Measurements from ENCODE around the gene EEF1AKMT1.
"Not testable (repeated sequence)": the region's sequence is repeated elsewhere in the genome, so short reads cannot be mapped to it uniquely, and the experiment has no call there.

The EEF1AKMT1 gene

DNA sequence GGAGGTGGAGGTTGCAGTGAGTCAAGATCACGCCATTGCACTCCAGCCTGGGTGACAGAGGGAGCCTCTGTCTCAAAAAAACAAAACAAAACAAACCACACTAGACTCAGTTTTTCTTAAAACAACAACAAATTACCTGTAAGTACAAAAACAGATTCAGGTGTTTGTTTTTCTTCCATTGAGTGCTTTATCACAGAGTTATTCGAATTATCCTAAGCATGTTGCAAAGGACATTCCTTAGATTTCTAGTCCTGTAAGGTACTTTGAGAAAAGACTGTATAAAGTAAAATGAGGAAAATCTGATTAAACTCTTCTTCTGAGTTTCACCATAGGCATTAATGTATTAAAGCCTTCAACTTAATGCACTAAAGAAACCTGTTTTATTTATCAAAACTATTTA is 2.2 kb upstream of the EEF1AKMT1 start:
- DNase-seq: no peak

- DNase-seq: no peak
These were observed 985 bp upstream of the EEF1AKMT1 start for GRCh38 chr13:20774746-20775145.

DNA sequence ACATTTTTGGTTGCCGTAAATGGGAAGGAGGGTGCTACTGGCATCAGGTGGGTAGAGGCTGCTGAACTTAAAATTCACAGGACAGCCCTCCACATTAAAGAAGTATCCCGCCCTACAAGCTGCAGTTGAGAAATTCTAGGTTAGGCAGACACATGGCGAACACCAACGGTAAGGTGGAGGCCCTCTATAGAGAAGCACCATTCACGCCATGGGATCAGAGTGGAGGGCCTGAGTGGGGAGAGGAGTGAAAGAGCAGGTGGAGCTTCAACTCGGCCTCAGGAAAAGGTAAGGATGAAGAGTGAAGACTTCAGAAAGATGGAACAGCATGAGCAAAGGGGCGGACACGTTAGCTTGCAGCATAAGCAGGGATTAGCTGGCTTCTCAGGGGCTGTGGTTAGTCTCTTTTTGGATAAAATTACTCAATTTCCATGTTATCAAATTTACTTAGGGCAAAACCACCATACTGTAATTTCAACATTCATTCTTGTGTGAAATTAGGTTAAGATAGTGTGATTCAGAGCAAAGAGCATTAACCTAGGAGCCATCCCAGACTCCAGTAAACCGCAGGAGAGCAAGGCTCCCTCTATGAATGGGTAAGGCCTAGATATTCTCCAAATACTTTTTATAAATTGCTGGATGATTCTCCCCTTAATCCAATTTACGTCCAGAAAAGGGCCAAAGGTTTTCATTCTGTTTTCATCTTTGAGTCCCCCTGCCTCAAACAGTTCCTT is 1.2 kb downstream of the EEF1AKMT1 start:
- peak; percentile 2 for DNase-seq

- no peak for DNase-seq
These were observed 3.9 kb downstream of the EEF1AKMT1 start for GRCh38 chr13:20769834-20770233.

DNA sequence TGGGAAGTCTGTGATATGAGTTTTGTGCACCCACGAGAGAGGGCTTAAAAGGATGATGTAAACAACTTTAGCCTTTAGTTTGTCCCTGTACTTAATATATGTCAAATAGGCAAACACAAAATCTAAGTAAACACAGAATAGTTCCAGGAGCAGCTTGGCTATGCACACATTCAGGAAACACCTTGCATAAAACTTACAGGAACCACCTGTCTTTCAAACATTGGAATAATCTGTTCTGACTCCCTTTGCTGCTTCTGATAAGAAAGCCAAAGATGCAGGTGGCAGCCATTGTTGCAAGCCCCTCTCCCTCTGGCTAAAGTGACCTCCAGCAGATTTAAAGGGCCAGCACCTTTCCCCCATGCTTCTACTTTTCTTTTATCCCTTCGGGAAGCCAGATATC is 4.7 kb downstream of the EEF1AKMT1 start:
- no peak for DNase-seq

DNA sequence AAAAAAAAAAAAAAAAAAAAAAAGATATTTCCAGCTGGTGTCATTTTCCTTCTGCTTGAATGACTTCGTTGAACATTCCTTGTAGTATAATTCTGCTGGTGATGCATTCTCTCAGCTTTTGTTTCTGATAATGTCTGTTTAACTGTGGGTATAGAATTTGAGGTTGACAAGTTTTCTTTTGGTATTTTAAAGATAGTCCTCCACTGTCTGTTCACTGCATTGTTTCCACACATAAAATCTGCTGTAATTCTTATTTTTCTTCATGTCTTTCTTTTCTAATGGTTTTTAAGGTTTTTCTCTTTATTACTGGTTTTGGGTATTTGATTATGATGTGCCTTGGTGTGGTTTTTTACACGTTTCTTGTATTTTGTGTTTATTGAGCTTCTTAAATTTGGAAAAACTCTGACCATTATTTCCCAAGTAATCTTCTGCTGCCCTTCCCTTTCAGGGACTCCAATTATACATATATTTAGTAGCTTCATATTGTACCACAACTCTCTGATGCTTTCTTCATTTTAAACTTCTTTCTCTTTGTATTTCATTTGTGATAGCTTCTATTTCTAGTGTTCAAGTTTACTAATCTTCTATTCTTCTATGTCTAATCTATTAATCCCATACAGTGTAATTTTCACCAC is 6.3 kb downstream of the EEF1AKMT1 start:
- DNase-seq: no peak

GRCh38 chr13:20760872-20761271 is 12.9 kb downstream of the EEF1AKMT1 start:
- no peak for DNase-seq

GRCh38 chr13:20754009-20754408 is 19.8 kb downstream of the EEF1AKMT1 start:
- no peak for DNase-seq

DNA sequence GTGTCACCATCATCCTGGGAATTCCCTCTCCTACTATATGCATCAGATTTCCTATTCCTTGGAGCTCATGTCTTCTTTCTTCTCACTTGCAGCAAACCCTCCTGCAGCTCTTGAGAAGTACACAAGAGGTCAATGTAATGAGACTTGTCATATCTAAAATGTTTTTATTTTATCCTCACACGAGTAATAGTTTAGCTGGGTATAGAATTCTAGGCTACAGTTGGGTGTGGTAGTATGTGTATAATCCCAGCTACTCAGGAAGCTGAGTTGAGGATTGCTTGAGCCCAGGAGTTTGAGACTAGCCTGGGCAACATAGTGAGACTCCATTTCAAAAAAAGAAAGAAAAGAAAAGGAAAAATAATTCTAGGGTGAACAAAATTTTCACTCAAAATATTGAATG is 24.4 kb downstream of the EEF1AKMT1 start:
- no peak for DNase-seq

GRCh38 chr13:20743830-20744404 is 29.8 kb downstream of the EEF1AKMT1 start:
- not testable (repeated sequence) for DNase-seq

- DNase-seq: no peak
These were observed 33.7 kb downstream of the EEF1AKMT1 start for GRCh38 chr13:20740021-20740420.

- DNase-seq: no peak
These were observed 35.1 kb downstream of the EEF1AKMT1 start for GRCh38 chr13:20738616-20739015.

GRCh38 chr13:20729633-20730585 is 43.9 kb downstream of the EEF1AKMT1 start:
- no peak for DNase-seq

- DNase-seq: no peak
These were observed 45.0 kb downstream of the EEF1AKMT1 start for GRCh38 chr13:20728579-20729311.

DNA sequence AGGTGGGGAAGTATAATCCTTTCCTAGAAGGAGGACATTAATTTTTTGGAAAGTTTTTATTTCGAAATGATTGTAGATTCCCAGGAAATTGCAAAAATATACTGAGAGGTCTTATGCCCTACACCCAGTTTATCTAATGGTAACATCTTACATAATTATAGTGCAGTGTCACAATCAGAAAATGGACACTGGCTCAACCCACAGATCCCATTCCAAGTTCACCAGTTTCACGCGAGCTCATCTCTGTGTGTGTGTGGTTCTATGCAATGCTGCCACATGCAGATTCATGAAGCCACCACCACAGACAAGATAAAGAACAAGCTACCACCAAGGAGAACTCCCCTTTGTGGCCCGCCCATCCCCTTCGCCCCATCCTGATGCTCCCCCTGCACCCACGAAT is 45.9 kb downstream of the EEF1AKMT1 start:
- DNase-seq: no peak

GRCh38 chr13:20721454-20722357 is 52.1 kb downstream of the EEF1AKMT1 start:
- DNase-seq: peak; percentile 89

GRCh38 chr13:20721058-20721453 is 52.7 kb downstream of the EEF1AKMT1 start:
- DNase-seq: no peak

GRCh38 chr13:20720499-20720898 is 53.3 kb downstream of the EEF1AKMT1 start:
- DNase-seq: no peak

- no peak for DNase-seq
These were observed 54.0 kb downstream of the EEF1AKMT1 start for GRCh38 chr13:20719783-20720182.

GRCh38 chr13:20718958-20719566 is 54.7 kb downstream of the EEF1AKMT1 start:
- no peak for DNase-seq
